ENCODE measurements around the gene HBG1.

Gene HBG1

DNA sequence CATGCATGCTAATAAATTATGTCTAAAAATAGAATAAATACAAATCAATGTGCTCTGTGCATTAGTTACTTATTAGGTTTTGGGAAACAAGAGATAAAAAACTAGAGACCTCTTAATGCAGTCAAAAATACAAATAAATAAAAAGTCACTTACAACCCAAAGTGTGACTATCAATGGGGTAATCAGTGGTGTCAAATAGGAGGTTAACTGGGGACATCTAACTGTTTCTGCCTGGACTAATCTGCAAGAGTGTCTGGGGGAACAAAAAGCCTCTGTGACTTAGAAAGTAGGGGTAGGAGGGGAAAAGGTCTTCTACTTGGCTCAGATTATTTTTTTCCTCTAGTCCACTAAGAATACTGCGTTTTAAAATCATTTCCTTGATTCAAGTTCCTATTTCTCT lies 22.0 kb downstream of the HBG1 start:
- TF ChIP-seq, protein P1, sequence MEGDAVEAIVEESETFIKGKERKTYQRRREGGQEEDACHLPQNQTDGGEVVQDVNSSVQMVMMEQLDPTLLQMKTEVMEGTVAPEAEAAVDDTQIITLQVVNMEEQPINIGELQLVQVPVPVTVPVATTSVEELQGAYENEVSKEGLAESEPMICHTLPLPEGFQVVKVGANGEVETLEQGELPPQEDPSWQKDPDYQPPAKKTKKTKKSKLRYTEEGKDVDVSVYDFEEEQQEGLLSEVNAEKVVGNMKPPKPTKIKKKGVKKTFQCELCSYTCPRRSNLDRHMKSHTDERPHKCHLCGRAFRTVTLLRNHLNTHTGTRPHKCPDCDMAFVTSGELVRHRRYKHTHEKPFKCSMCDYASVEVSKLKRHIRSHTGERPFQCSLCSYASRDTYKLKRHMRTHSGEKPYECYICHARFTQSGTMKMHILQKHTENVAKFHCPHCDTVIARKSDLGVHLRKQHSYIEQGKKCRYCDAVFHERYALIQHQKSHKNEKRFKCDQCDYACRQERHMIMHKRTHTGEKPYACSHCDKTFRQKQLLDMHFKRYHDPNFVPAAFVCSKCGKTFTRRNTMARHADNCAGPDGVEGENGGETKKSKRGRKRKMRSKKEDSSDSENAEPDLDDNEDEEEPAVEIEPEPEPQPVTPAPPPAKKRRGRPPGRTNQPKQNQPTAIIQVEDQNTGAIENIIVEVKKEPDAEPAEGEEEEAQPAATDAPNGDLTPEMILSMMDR (conservative IDR thresholded peaks at IDR 0.05): no peak
- TF ChIP-seq ZFX (IDR thresholded peaks at IDR 0.05): no peak
- H3K27ac ChIP-seq: no peak overlapping the region

DNA sequence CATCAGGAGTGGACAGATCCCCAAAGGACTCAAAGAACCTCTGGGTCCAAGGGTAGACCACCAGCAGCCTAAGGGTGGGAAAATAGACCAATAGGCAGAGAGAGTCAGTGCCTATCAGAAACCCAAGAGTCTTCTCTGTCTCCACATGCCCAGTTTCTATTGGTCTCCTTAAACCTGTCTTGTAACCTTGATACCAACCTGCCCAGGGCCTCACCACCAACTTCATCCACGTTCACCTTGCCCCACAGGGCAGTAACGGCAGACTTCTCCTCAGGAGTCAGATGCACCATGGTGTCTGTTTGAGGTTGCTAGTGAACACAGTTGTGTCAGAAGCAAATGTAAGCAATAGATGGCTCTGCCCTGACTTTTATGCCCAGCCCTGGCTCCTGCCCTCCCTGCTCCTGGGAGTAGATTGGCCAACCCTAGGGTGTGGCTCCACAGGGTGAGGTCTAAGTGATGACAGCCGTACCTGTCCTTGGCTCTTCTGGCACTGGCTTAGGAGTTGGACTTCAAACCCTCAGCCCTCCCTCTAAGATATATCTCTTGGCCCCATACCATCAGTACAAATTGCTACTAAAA lies 22.8 kb downstream of the HBG1 start, which contains the start of gene HBB:
Gene HBB (minus strand): TSS at position 340 of the 579 bp plus-strand sequence. CDS start 50 bp downstream, at position 290.
- TF ChIP-seq, protein P1 (conservative IDR thresholded peaks at IDR 0.05): no peak
- H3K27ac ChIP-seq: no peak within 1 kb of the TSS

GRCh38 chr11:5225480-5225871 lies 24.2 kb downstream of the HBG1 start:
- no peak for TF ChIP-seq ZFX (IDR thresholded peaks at IDR 0.05)
- TF ChIP-seq, protein P1 (conservative IDR thresholded peaks at IDR 0.05): no peak
- H3K27ac ChIP-seq: no peak overlapping the region

DNA sequence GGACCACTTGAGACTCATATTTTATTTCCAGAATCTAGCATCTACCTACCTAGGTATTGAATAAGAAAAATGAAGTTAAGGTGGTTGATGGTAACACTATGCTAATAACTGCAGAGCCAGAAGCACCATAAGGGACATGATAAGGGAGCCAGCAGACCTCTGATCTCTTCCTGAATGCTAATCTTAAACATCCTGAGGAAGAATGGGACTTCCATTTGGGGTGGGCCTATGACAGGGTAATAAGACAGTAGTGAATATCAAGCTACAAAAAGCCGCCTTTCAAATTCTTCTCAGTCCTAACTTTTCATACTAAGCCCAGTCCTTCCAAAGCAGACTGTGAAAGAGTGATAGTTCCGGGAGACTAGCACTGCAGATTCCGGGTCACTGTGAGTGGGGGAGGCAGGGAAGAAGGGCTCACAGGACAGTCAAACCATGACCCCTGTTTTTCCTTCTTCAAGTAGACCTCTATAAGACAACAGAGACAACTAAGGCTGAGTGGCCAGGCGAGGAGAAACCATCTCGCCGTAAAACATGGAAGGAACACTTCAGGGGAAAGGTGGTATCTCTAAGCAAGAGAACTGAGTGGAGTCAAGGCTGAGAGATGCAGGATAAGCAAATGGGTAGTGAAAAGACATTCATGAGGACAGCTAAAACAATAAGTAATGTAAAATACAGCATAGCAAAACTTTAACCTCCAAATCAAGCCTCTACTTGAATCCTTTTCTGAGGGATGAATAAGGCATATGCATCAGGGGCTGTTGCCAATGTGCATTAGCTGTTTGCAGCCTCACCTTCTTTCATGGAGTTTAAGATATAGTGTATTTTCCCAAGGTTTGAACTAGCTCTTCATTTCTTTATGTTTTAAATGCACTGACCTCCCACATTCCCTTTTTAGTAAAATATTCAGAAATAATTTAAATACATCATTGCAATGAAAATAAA lies 24.8 kb downstream of the HBG1 start:
- TF ChIP-seq, protein P1 (conservative IDR thresholded peaks at IDR 0.05): no peak
- no peak for TF ChIP-seq ZFX (IDR thresholded peaks at IDR 0.05)
- no peak overlapping the region for H3K27ac ChIP-seq

- TF ChIP-seq, protein P1 (conservative IDR thresholded peaks at IDR 0.05): no peak
- TF ChIP-seq ZFX (IDR thresholded peaks at IDR 0.05): no peak
These were observed 26.0 kb downstream of the HBG1 start for GRCh38 chr11:5223686-5224085.

GRCh38 chr11:5223146-5223545 lies 26.5 kb downstream of the HBG1 start:
- H3K27ac ChIP-seq: no peak overlapping the region
- no peak for TF ChIP-seq ZFX (IDR thresholded peaks at IDR 0.05)
- TF ChIP-seq, protein P1 (conservative IDR thresholded peaks at IDR 0.05): no peak

More at GRCh38 chr11:5223686-5224085, 26.0 kb downstream of the HBG1 start:
- H3K27ac ChIP-seq: no peak overlapping the region

DNA sequence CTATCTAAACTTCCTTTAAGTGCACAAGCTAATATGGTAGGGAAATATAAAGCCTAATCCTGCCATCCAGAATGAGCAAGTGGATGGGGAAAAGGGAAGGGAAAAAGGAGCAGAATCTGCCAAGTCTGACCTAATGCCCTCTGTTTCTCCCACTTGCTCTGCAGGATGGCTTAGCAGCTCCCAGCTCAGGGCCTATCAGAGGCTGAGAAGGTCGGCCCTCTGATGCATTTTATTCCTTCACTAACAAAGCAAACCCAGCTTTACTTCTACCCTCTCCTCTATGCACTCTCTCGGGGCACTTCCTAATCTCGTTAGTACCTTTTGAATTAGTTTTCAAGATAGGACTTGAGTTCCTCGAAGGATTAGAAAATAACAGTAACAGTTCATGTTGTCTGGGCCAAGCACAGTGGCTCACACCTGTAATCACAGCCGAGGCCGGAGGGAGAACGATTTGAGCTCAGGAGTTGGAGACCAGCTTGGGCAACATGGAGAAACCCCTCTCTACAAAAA lies 39.2 kb downstream of the HBG1 start:
- no peak overlapping the region for H3K27ac ChIP-seq
- no peak for TF ChIP-seq ZFX (IDR thresholded peaks at IDR 0.05)
- TF ChIP-seq, protein P1 (conservative IDR thresholded peaks at IDR 0.05): no peak

Data from C4-2B (cell line).